ENCODE results near the gene FOXI1.

FOXI1 gene

GRCh38 chr5:170080786-170081445 is 24.8 kb upstream of the FOXI1 start:
- no peak for TF ChIP-seq TOX (CRISPR knock-in tag; IDR thresholded peaks at IDR 0.05; ENCODE audit: borderline replicate concordance)
- ATAC-seq, result no peak

- no peak for TF ChIP-seq ZNF70 (CRISPR knock-in tag; IDR thresholded peaks at IDR 0.05)
- TF ChIP-seq, protein P1, sequence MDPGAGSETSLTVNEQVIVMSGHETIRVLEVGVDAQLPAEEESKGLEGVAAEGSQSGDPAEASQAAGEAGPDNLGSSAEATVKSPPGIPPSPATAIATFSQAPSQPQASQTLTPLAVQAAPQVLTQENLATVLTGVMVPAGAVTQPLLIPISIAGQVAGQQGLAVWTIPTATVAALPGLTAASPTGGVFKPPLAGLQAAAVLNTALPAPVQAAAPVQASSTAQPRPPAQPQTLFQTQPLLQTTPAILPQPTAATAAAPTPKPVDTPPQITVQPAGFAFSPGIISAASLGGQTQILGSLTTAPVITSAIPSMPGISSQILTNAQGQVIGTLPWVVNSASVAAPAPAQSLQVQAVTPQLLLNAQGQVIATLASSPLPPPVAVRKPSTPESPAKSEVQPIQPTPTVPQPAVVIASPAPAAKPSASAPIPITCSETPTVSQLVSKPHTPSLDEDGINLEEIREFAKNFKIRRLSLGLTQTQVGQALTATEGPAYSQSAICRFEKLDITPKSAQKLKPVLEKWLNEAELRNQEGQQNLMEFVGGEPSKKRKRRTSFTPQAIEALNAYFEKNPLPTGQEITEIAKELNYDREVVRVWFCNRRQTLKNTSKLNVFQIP (CRISPR knock-in tag; IDR thresholded peaks at IDR 0.05; ENCODE audit: borderline replicate concordance, low read depth), result no peak
- TF ChIP-seq PATZ1 (CRISPR knock-in tag; IDR thresholded peaks at IDR 0.05; ENCODE audit: borderline replicate concordance), result no peak
- no peak for TF ChIP-seq ZC3H10 (CRISPR knock-in tag; IDR thresholded peaks at IDR 0.05)
- no peak for TF ChIP-seq ZFP3 (CRISPR knock-in tag; IDR thresholded peaks at IDR 0.05)
- TF ChIP-seq, protein P2, sequence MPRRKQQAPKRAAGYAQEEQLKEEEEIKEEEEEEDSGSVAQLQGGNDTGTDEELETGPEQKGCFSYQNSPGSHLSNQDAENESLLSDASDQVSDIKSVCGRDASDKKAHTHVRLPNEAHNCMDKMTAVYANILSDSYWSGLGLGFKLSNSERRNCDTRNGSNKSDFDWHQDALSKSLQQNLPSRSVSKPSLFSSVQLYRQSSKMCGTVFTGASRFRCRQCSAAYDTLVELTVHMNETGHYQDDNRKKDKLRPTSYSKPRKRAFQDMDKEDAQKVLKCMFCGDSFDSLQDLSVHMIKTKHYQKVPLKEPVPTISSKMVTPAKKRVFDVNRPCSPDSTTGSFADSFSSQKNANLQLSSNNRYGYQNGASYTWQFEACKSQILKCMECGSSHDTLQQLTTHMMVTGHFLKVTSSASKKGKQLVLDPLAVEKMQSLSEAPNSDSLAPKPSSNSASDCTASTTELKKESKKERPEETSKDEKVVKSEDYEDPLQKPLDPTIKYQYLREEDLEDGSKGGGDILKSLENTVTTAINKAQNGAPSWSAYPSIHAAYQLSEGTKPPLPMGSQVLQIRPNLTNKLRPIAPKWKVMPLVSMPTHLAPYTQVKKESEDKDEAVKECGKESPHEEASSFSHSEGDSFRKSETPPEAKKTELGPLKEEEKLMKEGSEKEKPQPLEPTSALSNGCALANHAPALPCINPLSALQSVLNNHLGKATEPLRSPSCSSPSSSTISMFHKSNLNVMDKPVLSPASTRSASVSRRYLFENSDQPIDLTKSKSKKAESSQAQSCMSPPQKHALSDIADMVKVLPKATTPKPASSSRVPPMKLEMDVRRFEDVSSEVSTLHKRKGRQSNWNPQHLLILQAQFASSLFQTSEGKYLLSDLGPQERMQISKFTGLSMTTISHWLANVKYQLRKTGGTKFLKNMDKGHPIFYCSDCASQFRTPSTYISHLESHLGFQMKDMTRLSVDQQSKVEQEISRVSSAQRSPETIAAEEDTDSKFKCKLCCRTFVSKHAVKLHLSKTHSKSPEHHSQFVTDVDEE (CRISPR knock-in tag; IDR thresholded peaks at IDR 0.05), result no peak
- TF ChIP-seq TOX (CRISPR knock-in tag; IDR thresholded peaks at IDR 0.05; ENCODE audit: borderline replicate concordance), result no peak
- ATAC-seq, result no peak
Measured at GRCh38 chr5:170081616-170082015, 24.1 kb upstream of the FOXI1 start.

GRCh38 chr5:170082701-170083100 is 23.0 kb upstream of the FOXI1 start:
- ATAC-seq, result no peak
- no peak for TF ChIP-seq ZFP30 (CRISPR knock-in tag; IDR thresholded peaks at IDR 0.05)
- no peak for TF ChIP-seq ZNF70 (CRISPR knock-in tag; IDR thresholded peaks at IDR 0.05)
- TF ChIP-seq CREB5 (CRISPR knock-in tag; IDR thresholded peaks at IDR 0.05; ENCODE audit: low read depth), result no peak
- no peak for TF ChIP-seq ESRRG (CRISPR knock-in tag; IDR thresholded peaks at IDR 0.05)
- TF ChIP-seq ZC3H10 (CRISPR knock-in tag; IDR thresholded peaks at IDR 0.05), result no peak
- TF ChIP-seq, protein P1 (CRISPR knock-in tag; IDR thresholded peaks at IDR 0.05; ENCODE audit: borderline replicate concordance, low read depth), result no peak

- no peak for ATAC-seq
- TF ChIP-seq ZNF565 (CRISPR knock-in tag; conservative IDR thresholded peaks at IDR 0.05; ENCODE audit: low read depth) (no peak), TCF4 (CRISPR knock-in tag; IDR thresholded peaks at IDR 0.05; ENCODE audit: borderline replicate concordance) (no peak), OSR1 (CRISPR knock-in tag; IDR thresholded peaks at IDR 0.05) (no peak), PPARA (CRISPR knock-in tag; IDR thresholded peaks at IDR 0.05; ENCODE audit: borderline replicate concordance) (no peak), ZNF70 (CRISPR knock-in tag; IDR thresholded peaks at IDR 0.05) (no peak), ZC3H10 (CRISPR knock-in tag; IDR thresholded peaks at IDR 0.05) (no peak), CSRNP3 (CRISPR knock-in tag; IDR thresholded peaks at IDR 0.05) (no peak), ZFP30 (CRISPR knock-in tag; IDR thresholded peaks at IDR 0.05) (no peak)
- TF ChIP-seq, protein P2 (CRISPR knock-in tag; IDR thresholded peaks at IDR 0.05), result no peak
Measured at GRCh38 chr5:170087168-170087817, 18.4 kb upstream of the FOXI1 start.
